ENCODE measurements around the gene PHF10. TPM values are rescaled to one million over a fixed set of nuclear protein-coding genes. Genes with fewer than 3 reads are reported as not detected.

Gene PHF10
- total and polyA plus RNA-seq, 2 donors from 2014 or later = 34.5 to 35.9 TPM

- TF ChIP-seq, protein P1, sequence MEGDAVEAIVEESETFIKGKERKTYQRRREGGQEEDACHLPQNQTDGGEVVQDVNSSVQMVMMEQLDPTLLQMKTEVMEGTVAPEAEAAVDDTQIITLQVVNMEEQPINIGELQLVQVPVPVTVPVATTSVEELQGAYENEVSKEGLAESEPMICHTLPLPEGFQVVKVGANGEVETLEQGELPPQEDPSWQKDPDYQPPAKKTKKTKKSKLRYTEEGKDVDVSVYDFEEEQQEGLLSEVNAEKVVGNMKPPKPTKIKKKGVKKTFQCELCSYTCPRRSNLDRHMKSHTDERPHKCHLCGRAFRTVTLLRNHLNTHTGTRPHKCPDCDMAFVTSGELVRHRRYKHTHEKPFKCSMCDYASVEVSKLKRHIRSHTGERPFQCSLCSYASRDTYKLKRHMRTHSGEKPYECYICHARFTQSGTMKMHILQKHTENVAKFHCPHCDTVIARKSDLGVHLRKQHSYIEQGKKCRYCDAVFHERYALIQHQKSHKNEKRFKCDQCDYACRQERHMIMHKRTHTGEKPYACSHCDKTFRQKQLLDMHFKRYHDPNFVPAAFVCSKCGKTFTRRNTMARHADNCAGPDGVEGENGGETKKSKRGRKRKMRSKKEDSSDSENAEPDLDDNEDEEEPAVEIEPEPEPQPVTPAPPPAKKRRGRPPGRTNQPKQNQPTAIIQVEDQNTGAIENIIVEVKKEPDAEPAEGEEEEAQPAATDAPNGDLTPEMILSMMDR (IDR thresholded peaks at IDR 0.05; ENCODE audit: borderline replicate concordance, extremely low read depth, insufficient read depth) = no peak
- Histone ChIP-seq H3K27me3 (ENCODE audit: control insufficient read depth, insufficient read depth, low read length) (no peaks in the 10 kb centered on the region), H3K4me3 (ENCODE audit: low read length in 3 of 3) (peak within 1 kb of the TSS; percentile 81 to 89 (median 83)), H3K36me3 (ENCODE audit: control insufficient read depth in 2 of 3, insufficient read depth in 3 of 3, low read length in 3 of 3) (no peaks in the 10 kb centered on the region), H3K9me3 (ENCODE audit: control insufficient read depth in 2 of 3, insufficient read depth in 1 of 3, low read length in 3 of 3) (peaks cover 0 to 2% (median 0%) of the 10 kb centered on the region in 3 donors), H3K27ac (ENCODE audit: low read depth in 2 of 2, low read length in 2 of 2) (peak within 1 kb of the TSS; percentile 95), H3K4me1 (ENCODE audit: control insufficient read depth in 2 of 3, insufficient read depth in 2 of 3, low read depth in 1 of 3, low read length in 3 of 3) (peaks cover 5 to 11% (median 6%) of the 10 kb centered on the region in 3 donors), H3K9ac (ENCODE audit: low read length in 3 of 3) (peak within 1 kb of the TSS; percentile 84 to 99 (median 97))
- intact Hi-C loops (cut with DNase I) = no loop called here
- FAIRE-seq = no peak
- DNase-seq = peak; percentile 97 to 98 (median 97)
Observed at GRCh38 chr6:169751242-169752073, 27.2 kb upstream of the PHF10 start, which contains the start of the genes DYNLT2 and ERMARD. TSS of gene DYNLT2 (minus strand) at chr6:169751572. CDS start at chr6:169751458, 114 bp downstream. TSS of gene ERMARD (plus strand) at chr6:169751622. CDS start at chr6:169751658, 36 bp downstream.

- H3K27me3 ChIP-seq (ENCODE audit: control insufficient read depth, insufficient read depth, low read length) = no peaks in the 10 kb centered on the region
- no peak overlapping the region for H3K4me3 ChIP-seq (ENCODE audit: low read length in 3 of 3)
- no peaks in the 10 kb centered on the region for H3K36me3 ChIP-seq (ENCODE audit: control insufficient read depth in 2 of 3, insufficient read depth in 3 of 3, low read length in 3 of 3)
- intact Hi-C loops (cut with DNase I) = no loop called here
- TF ChIP-seq, protein P1 (IDR thresholded peaks at IDR 0.05; ENCODE audit: borderline replicate concordance, extremely low read depth, insufficient read depth) = no peak
- no peak for DNase-seq
- no peak overlapping the region for H3K27ac ChIP-seq (ENCODE audit: low read depth in 2 of 2, low read length in 2 of 2)
- FAIRE-seq = no peak
- peaks cover 0 to 3% (median 0%) of the 10 kb centered on the region in 3 donors for H3K9me3 ChIP-seq (ENCODE audit: control insufficient read depth in 2 of 3, insufficient read depth in 1 of 3, low read length in 3 of 3)
- no peak overlapping the region for H3K9ac ChIP-seq (ENCODE audit: low read length in 3 of 3)
- H3K4me1 ChIP-seq (ENCODE audit: control insufficient read depth in 2 of 3, insufficient read depth in 2 of 3, low read depth in 1 of 3, low read length in 3 of 3) = peaks cover 0 to 3% (median 0%) of the 10 kb centered on the region in 3 donors
Observed at GRCh38 chr6:169746556-169746955, 22.3 kb upstream of the PHF10 start.

- H3K27ac ChIP-seq (ENCODE audit: low read depth in 2 of 2, low read length in 2 of 2) = no peak overlapping the region
- intact Hi-C loops (cut with DNase I) = no loop called here
- TF ChIP-seq, protein P1 (IDR thresholded peaks at IDR 0.05; ENCODE audit: borderline replicate concordance, extremely low read depth, insufficient read depth) = no peak
Observed at GRCh38 chr6:169745405-169745804, 21.1 kb upstream of the PHF10 start.

More at GRCh38 chr6:169745405-169745804, 21.1 kb upstream of the PHF10 start:
- DNase-seq = no peak
- H3K27me3 ChIP-seq (ENCODE audit: control insufficient read depth, insufficient read depth, low read length) = no peaks in the 10 kb centered on the region
- no peak overlapping the region for H3K4me3 ChIP-seq (ENCODE audit: low read length in 3 of 3)
- FAIRE-seq = no peak
- no peaks in the 10 kb centered on the region for H3K36me3 ChIP-seq (ENCODE audit: control insufficient read depth in 2 of 3, insufficient read depth in 3 of 3, low read length in 3 of 3)
- H3K9ac ChIP-seq (ENCODE audit: low read length in 3 of 3) = no peak overlapping the region
- H3K4me1 ChIP-seq (ENCODE audit: control insufficient read depth in 2 of 3, insufficient read depth in 2 of 3, low read depth in 1 of 3, low read length in 3 of 3) = peaks cover 0 to 3% (median 0%) of the 10 kb centered on the region in 3 donors
- H3K9me3 ChIP-seq (ENCODE audit: control insufficient read depth in 2 of 3, insufficient read depth in 1 of 3, low read length in 3 of 3) = peaks cover 0 to 3% (median 0%) of the 10 kb centered on the region in 3 donors
